Transverse colon (tissue), 4 donors: ENCODE results near the gene SPIN1. TPM values are rescaled to one million over a fixed set of nuclear protein-coding genes. Genes with fewer than 3 reads are reported as not detected.
"Not testable (repeated sequence)": the region's sequence is repeated elsewhere in the genome, so short reads cannot be mapped to it uniquely, and the experiment has no call there.

Source experiments
- DNase-seq: peaks from one replicate; pipeline ENCODE4 v3.0.0-alpha.2; 2019
- H3K27ac ChIP-seq, 4 donors: fragments of 200-600 bp; sonication (generic); 2 replicates each; pipeline ENCODE4 v1.5.1; 2016 to 2018; ENCODE audit warnings: inconsistent platforms in 4 of 4
- H3K27me3 ChIP-seq: fragments of 200-600 bp; sonication (generic); 2 replicates; pipeline ENCODE4 v1.5.1; 2017; ENCODE audit warnings: inconsistent platforms
- H3K36me3 ChIP-seq, 4 donors: fragments of 200-600 bp; sonication (generic); 2 replicates each; pipeline ENCODE4 v1.5.1; 2017 to 2019; ENCODE audit warnings: inconsistent platforms in 4 of 4
- H3K4me1 ChIP-seq, 4 donors: fragments of 200-600 bp; sonication (generic); 2 replicates each; pipeline ENCODE4 v1.5.1; 2017 to 2020; ENCODE audit warnings: inconsistent platforms in 4 of 4
- H3K4me3 ChIP-seq, 4 donors: fragments of 200-600 bp; sonication (generic); 1 replicate in 1 of 4; 2 replicates in 3 of 4; pipeline versions ENCODE4 v1.5.1 to v1.6.1; 2017 to 2019; ENCODE audit warnings: inconsistent platforms in 4 of 4
- H3K9me3 ChIP-seq, 2 donors: fragments of 200-600 bp; sonication (generic); 2 replicates each; pipeline ENCODE4 v1.5.1; 2017 to 2019; ENCODE audit warnings: inconsistent platforms in 2 of 2
- EP300 ChIP-seq: sonication (generic); formaldehyde crosslinking; IDR thresholded peaks from one replicate; pipeline ENCODE4 v1.6.1; 2017; ENCODE audit warnings: antibody characterized with exemption, low read depth
- POLR2A ChIP-seq: fragments of 450-650 bp; IDR thresholded peaks from one replicate; pipeline ENCODE4 v1.6.1; 2016; ENCODE audit warnings: antibody characterized with exemption, mild to moderate bottlenecking, moderate library complexity
- POLR2AphosphoS5 ChIP-seq, 3 donors: sonication (generic); formaldehyde crosslinking; IDR thresholded peaks; one replicate each; pipeline ENCODE4 v1.6.1; 2016; ENCODE audit warnings: antibody characterized with exemption in 3 of 3
- WGBS, 2 donors: methylation state at CpG; one replicate each; pipeline ENCODE4 v1.1.5; 2018; ENCODE audit warnings: low coverage in 1 of 2; 5-methylcytosine and 5-hydroxymethylcytosine counted together
- in situ Hi-C, 4 donors: fragments of 200-750 bp; cut with MboI; loops; one replicate each; pipeline versions ENCODE4 v1.15.0 to v1.15.1; 2017; ENCODE audit warnings: low sequenced_read_pairs in 3 of 4, low pct_ligation_motif_present in 1 of 4, low pct_unique_long_range_greater_than_20kb in 1 of 4
- intact Hi-C: fragments of 100-400 bp; cut with DNase I; formaldehyde crosslinking; loops from one replicate; pipeline ENCODE4 v1.15.1; 2023; ENCODE audit warnings: low total_unique reads
- total RNA-seq, 4 donors: library from RNA; depleted of rRNA; stranded (reverse); fragments of >200 nt; gene quantifications; one replicate each; pipeline ENCODE4 v1.1.0, GENCODE V29; 2016
- TF ChIP-seq, protein P1 (sequence below), 5 experiments: fragments of 200-600 bp in 3 of 5; fragments of 450-650 bp in 2 of 5; sonication (generic) in 3 of 5; IDR thresholded peaks; 1 replicate in 2 of 5; 2 replicates in 3 of 5; pipeline ENCODE4 v1.5.1; 2016 to 2017; ENCODE audit warnings: antibody characterized with exemption in 5 of 5, inconsistent platforms in 3 of 5, mild to moderate bottlenecking in 2 of 5, moderate library complexity in 1 of 5

The SPIN1 gene
- total RNA-seq, 4 donors from 2014 or later, result 33.7 to 72.4 (median 57.3) TPM

DNA sequence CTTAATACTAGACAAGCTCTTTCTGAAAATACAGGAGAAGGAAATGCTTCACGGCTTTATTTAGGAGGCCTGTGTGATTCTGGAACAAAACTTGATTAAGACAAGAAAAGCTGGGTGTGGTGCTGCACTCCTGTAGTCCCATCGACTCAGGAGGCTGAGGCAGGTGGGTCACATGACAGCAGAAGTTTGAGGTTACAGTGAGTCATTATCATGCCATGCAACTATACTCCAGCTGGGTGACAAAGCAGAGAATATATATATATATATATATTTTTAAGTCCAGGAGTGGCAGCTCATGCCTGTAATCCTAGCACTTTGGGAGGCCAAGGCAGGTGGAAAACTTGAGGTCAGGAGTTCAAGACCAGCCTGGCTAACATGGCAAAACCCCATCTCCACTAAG is 33.1 kb upstream of the SPIN1 start:
- intact Hi-C loops (no loop called here), in situ Hi-C loops (no loop called here)
- no peaks in the 10 kb centered on the region for H3K27me3 ChIP-seq
- peaks cover 0 to 4% of the 10 kb centered on the region in 2 donors for H3K9me3 ChIP-seq
- H3K4me1 ChIP-seq, result no peaks in the 10 kb centered on the region
- no peak for DNase-seq
- no peak overlapping the region for H3K4me3 ChIP-seq
- no peaks in the 10 kb centered on the region for H3K36me3 ChIP-seq
- TF ChIP-seq, protein P1, sequence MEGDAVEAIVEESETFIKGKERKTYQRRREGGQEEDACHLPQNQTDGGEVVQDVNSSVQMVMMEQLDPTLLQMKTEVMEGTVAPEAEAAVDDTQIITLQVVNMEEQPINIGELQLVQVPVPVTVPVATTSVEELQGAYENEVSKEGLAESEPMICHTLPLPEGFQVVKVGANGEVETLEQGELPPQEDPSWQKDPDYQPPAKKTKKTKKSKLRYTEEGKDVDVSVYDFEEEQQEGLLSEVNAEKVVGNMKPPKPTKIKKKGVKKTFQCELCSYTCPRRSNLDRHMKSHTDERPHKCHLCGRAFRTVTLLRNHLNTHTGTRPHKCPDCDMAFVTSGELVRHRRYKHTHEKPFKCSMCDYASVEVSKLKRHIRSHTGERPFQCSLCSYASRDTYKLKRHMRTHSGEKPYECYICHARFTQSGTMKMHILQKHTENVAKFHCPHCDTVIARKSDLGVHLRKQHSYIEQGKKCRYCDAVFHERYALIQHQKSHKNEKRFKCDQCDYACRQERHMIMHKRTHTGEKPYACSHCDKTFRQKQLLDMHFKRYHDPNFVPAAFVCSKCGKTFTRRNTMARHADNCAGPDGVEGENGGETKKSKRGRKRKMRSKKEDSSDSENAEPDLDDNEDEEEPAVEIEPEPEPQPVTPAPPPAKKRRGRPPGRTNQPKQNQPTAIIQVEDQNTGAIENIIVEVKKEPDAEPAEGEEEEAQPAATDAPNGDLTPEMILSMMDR (IDR thresholded peaks at IDR 0.05), result no peak
- TF ChIP-seq POLR2AphosphoS5 (IDR thresholded peaks at IDR 0.05) (no peak), EP300 (no peak), POLR2A (no peak)
- H3K27ac ChIP-seq, result no peak overlapping the region
- 80 to 81% methylated on average over 2 of the region's 2 CpGs for WGBS, 2 donors

DNA sequence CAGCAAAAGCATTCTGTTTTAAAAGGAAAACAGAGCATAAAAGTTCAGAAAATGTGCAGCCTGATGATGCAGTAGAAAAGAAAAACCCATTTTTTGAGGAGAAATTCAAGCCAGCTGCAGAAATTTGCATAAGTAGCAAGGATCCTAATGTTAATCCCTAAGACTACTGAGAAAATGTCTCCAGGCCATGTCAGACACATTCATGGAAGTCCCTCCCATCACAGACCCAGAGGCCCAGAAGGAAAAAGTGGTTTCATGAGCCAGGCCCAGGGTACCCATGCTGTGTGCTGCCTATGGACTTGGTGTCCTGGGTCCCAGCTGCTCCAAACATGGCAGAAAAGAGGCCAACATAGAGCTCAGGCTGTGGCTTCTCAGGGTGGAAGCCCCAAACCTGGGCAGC is 31.0 kb upstream of the SPIN1 start:
- H3K9me3 ChIP-seq, H3K36me3 ChIP-seq, H3K4me1 ChIP-seq, H3K27ac ChIP-seq, in situ Hi-C loops, DNase-seq, H3K4me3 ChIP-seq, intact Hi-C loops, H3K27me3 ChIP-seq: not testable (repeated sequence)

DNA sequence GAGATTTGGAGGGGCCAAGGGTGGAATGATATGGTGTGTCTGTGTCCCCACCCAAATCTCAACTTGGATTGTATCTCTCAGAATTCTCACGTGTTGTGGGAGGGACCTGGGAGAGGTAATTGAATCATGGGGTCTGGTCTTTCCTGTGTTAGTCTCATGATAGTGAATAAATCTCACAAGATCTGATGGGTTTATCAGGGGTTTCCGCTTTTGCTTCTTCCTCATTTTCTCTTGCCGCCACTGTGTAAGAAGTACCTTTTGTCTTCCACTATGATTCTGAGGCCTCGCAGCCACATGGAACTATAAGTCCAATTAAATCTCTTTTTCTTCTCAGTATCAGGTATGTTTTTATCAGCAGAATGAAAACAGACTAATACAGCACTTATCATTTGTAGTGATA is 29.5 kb upstream of the SPIN1 start:
- Histone ChIP-seq H3K4me3 (no peak overlapping the region), H3K36me3 (no peaks in the 10 kb centered on the region), H3K4me1 (no peaks in the 10 kb centered on the region), H3K27me3 (no peaks in the 10 kb centered on the region), H3K9me3 (peaks cover 0 to 4% of the 10 kb centered on the region in 2 donors), H3K27ac (no peak overlapping the region)
- DNase-seq, result no peak
- 93% methylated on average over 4 of the region's 4 CpGs for WGBS, 2 donors
- TF ChIP-seq POLR2AphosphoS5 (IDR thresholded peaks at IDR 0.05) (no peak), POLR2A (no peak), EP300 (no peak)
- TF ChIP-seq, protein P1 (IDR thresholded peaks at IDR 0.05), result no peak
- in situ Hi-C loops, result no loop called here
- intact Hi-C loops, result no loop called here

DNA sequence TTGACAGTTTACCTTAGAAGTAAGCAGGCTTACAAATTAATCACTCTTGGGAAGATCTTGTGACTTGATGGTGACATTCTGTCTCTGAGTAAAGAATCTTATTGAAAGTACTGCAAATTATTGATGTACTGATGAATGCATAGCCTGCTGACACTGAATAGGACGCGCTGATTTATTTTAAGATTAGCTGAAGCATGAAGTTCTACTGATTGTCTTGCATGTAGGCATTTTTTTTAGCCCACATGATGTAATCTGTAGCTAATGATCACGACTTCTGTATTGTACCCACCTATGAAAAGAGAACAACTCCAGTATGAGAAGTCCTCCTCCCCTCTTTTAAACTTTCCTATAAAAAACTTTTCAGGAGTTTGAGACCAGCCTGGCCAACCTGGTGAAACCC is 28.3 kb upstream of the SPIN1 start:
- Histone ChIP-seq H3K36me3 (no peaks in the 10 kb centered on the region), H3K4me3 (no peak overlapping the region), H3K4me1 (peaks cover 0 to 4% (median 0%) of the 10 kb centered on the region in 4 donors), H3K27ac (no peak overlapping the region), H3K27me3 (no peaks in the 10 kb centered on the region), H3K9me3 (no peaks in the 10 kb centered on the region)
- WGBS, 2 donors, result 97 to 100% methylated on average over 3 of the region's 3 CpGs
- no peak for DNase-seq
- in situ Hi-C loops (no loop called here), intact Hi-C loops (no loop called here)
- TF ChIP-seq EP300 (no peak), POLR2A (no peak), POLR2AphosphoS5 (IDR thresholded peaks at IDR 0.05) (no peak)
- TF ChIP-seq, protein P1 (IDR thresholded peaks at IDR 0.05), result no peak

DNA sequence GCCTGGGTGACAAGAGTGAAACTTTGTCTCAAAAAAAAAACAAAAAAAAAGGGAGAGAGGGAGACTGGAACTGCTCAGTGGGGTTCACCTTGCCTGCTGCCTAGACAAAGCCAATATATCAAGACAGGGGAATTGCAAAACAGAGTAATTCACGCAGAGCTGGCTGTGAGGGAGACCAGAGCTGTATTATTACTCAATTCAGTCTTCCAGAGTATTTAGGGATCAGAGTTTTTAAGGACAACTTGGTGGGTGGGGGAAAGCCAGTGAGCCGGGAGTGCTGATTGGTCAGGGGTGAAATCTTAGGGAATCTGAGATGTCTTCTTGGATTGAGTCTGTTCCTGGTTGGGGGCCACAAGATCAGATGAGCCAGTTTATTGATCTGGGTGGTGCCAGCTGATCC is 25.6 kb upstream of the SPIN1 start:
- Histone ChIP-seq H3K36me3 (no peaks in the 10 kb centered on the region), H3K27ac (no peak overlapping the region), H3K27me3 (no peaks in the 10 kb centered on the region), H3K4me3 (no peak overlapping the region), H3K9me3 (peaks cover under 1 to 4% of the 10 kb centered on the region in 2 donors), H3K4me1 (peaks cover 0 to 4% (median 0%) of the 10 kb centered on the region in 4 donors)
- intact Hi-C loops (no loop called here), in situ Hi-C loops (no loop called here)
- no peak for DNase-seq
- TF ChIP-seq EP300 (no peak), POLR2A (no peak), POLR2AphosphoS5 (IDR thresholded peaks at IDR 0.05) (no peak)
- TF ChIP-seq, protein P1 (IDR thresholded peaks at IDR 0.05), result no peak
- 50 to 80% methylated on average over 1 to 2 of the region's 2 CpGs for WGBS, 2 donors
